Immature natural killer cell (primary cell): Measurements from ENCODE around the gene MYH7B. TPM values are rescaled to one million over a fixed set of nuclear protein-coding genes. Genes with fewer than 3 reads are reported as not detected.
A peak's percentile ranks its signal among the peaks of the same experiment; 100 is the strongest.

Experiments
- DNase-seq, 3 donors: peaks; one replicate each; pipeline ENCODE4 v3.0.0; 2022; ENCODE audit warnings: mixed read lengths in 1 of 3
- H3K27ac Mint-ChIP-seq, 6 donors: one replicate each; pipeline ENCODE4 v1.8.0; 2020; ENCODE audit warnings: mixed read lengths in 6 of 6, mild to moderate bottlenecking in 5 of 6, inconsistent platforms in 4 of 6, moderate library complexity in 3 of 6
- H3K27me3 Mint-ChIP-seq, 3 donors: one replicate each; pipeline ENCODE4 v1.8.0; 2020 to 2021; ENCODE audit warnings: low read depth in 3 of 3, mild to moderate bottlenecking in 3 of 3, mixed read lengths in 3 of 3, moderate library complexity in 3 of 3, inconsistent platforms in 1 of 3
- H3K36me3 Mint-ChIP-seq, 3 donors: one replicate each; pipeline ENCODE4 v1.8.0; 2020; ENCODE audit warnings: mixed read lengths in 3 of 3, inconsistent platforms in 2 of 3, mild to moderate bottlenecking in 2 of 3
- H3K4me1 Mint-ChIP-seq, 2 donors: one replicate each; pipeline ENCODE4 v1.8.0; 2020; ENCODE audit warnings: inconsistent platforms in 2 of 2, mild to moderate bottlenecking in 2 of 2, mixed read lengths in 2 of 2, moderate library complexity in 1 of 2
- H3K4me3 Mint-ChIP-seq, 5 donors: one replicate each; pipeline ENCODE4 v1.8.0; 2020; ENCODE audit warnings: mild to moderate bottlenecking in 5 of 5, mixed read lengths in 5 of 5, inconsistent platforms in 3 of 5, moderate library complexity in 3 of 5
- H3K9me3 Mint-ChIP-seq, 6 donors: one replicate each; pipeline ENCODE4 v1.8.0; 2020; ENCODE audit warnings: mild to moderate bottlenecking in 6 of 6, mixed read lengths in 6 of 6, inconsistent platforms in 4 of 6, moderate library complexity in 3 of 6
- polyA plus RNA-seq, 3 donors: library from polyadenylated mRNA; unstranded; fragments of 300-500 nt; fragmentation: Illumina TruSeq; gene quantifications; one replicate each; pipeline ENCODE4 v1.2.3, GENCODE V29; 2021

MYH7B gene
- polyA plus RNA-seq, 3 donors from 2014 or later: not detected

DNA sequence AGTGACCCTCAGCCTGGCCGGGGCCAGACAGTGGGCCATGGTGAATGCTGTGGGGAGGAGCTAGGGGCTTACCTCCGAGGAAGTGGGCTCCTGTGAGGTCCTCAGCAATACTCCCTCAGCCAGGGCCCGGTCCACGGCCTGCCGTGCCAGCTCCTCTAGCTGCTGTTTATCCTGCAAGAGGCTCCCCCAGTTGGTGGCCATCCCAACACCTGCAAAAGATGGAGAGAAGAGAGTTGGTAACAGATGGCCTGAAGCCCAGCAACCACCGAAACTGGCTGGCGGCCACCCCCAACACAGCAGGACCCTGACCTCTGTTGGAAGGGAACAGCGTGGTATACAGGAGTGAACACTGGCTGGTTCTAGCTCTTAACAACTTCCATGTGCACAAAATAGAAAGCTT is 4.0 kb upstream of the MYH7B start:
- H3K4me1 Mint-ChIP-seq: peaks cover 21 to 25% of the 10 kb centered on the region in 2 donors
- no peaks in the 10 kb centered on the region for H3K9me3 Mint-ChIP-seq
- no peak overlapping the region for H3K4me3 Mint-ChIP-seq
- peaks cover 6 to 11% (median 6%) of the 10 kb centered on the region in 3 donors for H3K27me3 Mint-ChIP-seq
- H3K27ac Mint-ChIP-seq: no peak overlapping the region
- DNase-seq: no peak
- H3K36me3 Mint-ChIP-seq: peaks cover 4 to 14% (median 7%) of the 10 kb centered on the region in 3 donors

DNA sequence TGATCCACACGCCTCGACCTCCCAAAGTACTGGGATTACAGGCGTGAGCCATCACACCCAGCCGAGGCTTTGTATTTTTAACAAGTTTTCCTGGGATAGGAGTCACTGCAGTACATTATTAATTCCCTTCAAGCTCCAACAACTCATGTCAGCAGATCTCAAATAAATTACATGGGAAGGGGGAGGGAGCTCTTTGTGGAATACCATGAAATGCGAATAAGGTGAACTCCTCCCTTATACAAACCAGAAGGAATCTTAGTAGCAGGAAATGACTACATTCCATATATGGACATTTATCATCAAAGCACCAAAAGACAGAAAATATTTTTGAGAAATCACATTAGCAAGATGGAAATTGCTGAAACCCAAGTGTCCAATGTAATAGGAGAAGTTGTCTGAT is 3.0 kb upstream of the MYH7B start:
- Mint-ChIP-seq H3K27me3 (peaks cover 6 to 11% (median 6%) of the 10 kb centered on the region in 3 donors), H3K4me3 (no peak overlapping the region)
- DNase-seq: no peak

DNA sequence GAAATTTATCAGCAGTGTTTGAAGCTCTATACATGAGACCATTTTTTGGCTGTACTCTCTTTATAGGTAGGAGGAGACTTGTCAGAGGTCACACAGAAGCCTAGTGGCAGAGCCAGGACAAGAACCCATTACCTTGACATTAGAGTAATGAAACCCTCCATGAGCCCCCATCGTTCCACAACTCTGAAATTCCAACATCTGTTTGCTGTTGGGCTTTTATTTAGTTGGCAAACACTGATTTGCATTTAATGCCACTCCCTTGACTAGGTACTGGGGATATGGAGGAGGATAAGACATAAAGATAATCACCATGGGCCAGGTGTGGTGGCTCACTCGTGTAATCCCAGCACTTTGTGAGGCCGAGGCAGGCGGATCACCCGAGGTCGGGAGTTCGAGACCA is 1.7 kb upstream of the MYH7B start:
- Mint-ChIP-seq H3K27ac (peak overlapping the region in 1 of 6 donors; percentile 97), H3K4me3 (peak overlapping the region in 3 of 5 donors; percentile 20 to 58 (median 24))
- no peak for DNase-seq

More for the DNA sequence above, 3.0 kb upstream of the MYH7B start:
- no peaks in the 10 kb centered on the region for H3K9me3 Mint-ChIP-seq
- peaks cover 21 to 25% of the 10 kb centered on the region in 2 donors for H3K4me1 Mint-ChIP-seq
- H3K27ac Mint-ChIP-seq: no peak overlapping the region
- H3K36me3 Mint-ChIP-seq: peaks cover 4 to 14% (median 5%) of the 10 kb centered on the region in 3 donors

DNA sequence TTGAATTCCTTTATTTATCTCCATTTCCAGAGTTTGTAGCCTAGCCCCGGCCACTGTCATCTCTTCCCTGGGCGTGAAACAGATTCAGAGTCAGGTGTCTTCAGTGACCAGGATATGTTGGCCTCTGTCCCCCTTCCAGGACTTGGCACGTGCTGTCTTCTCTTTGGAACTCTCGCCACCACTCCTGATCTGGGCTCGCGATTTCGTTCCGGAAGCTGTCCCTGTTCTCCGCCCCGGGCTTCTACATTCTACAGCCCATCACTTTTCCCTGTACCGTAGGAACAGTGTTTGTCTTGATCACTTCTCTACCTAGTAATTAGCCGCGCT is 801 bp upstream of the MYH7B start:
- DNase-seq: no peak
- peak overlapping the region; percentile 94 to 97 (median 96) for H3K27ac Mint-ChIP-seq

More for the DNA sequence above, 1.7 kb upstream of the MYH7B start:
- peaks cover 4 to 13% (median 5%) of the 10 kb centered on the region in 3 donors for H3K36me3 Mint-ChIP-seq
- H3K4me1 Mint-ChIP-seq: peaks cover 21 to 25% of the 10 kb centered on the region in 2 donors
- H3K27me3 Mint-ChIP-seq: peaks cover 6 to 11% (median 6%) of the 10 kb centered on the region in 3 donors
- H3K9me3 Mint-ChIP-seq: no peaks in the 10 kb centered on the region

DNA sequence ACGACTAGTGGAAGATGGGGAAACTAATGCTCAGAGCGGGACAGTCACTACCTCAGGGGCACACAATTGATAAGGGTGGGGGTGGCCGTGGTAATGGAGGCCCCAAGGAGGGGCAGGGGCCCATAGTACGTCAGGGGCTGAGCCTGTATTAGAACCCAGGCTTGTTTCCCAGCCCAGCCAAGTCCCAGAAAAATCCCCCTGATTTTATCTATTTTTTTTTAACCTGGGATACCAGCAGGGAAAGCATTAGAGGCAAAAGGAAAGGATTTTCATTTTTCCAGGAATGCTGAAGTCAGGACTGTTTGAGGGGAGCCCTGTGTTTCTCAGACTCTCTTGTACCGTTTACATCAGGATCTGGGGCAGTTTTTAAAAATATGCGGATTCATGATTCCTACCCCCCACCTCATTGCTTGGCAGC is 382 bp downstream of the MYH7B start:
- Mint-ChIP-seq H3K36me3 (no peaks in the 10 kb centered on the region), H3K27ac (peak overlapping the region; percentile 94 to 97 (median 96)), H3K27me3 (peaks cover 6 to 13% (median 6%) of the 10 kb centered on the region in 3 donors), H3K4me1 (peaks cover 21 to 25% of the 10 kb centered on the region in 2 donors), H3K9me3 (no peaks in the 10 kb centered on the region), H3K4me3 (peak overlapping the region; percentile 90 to 99 (median 96))
- DNase-seq: no peak

More for the DNA sequence above, 801 bp upstream of the MYH7B start:
- Mint-ChIP-seq H3K4me3 (peak overlapping the region; percentile 90 to 99 (median 96)), H3K36me3 (peaks cover 0 to 4% (median 0%) of the 10 kb centered on the region in 3 donors), H3K4me1 (peaks cover 21 to 25% of the 10 kb centered on the region in 2 donors), H3K9me3 (no peaks in the 10 kb centered on the region), H3K27me3 (peaks cover 6 to 11% (median 6%) of the 10 kb centered on the region in 3 donors)

DNA sequence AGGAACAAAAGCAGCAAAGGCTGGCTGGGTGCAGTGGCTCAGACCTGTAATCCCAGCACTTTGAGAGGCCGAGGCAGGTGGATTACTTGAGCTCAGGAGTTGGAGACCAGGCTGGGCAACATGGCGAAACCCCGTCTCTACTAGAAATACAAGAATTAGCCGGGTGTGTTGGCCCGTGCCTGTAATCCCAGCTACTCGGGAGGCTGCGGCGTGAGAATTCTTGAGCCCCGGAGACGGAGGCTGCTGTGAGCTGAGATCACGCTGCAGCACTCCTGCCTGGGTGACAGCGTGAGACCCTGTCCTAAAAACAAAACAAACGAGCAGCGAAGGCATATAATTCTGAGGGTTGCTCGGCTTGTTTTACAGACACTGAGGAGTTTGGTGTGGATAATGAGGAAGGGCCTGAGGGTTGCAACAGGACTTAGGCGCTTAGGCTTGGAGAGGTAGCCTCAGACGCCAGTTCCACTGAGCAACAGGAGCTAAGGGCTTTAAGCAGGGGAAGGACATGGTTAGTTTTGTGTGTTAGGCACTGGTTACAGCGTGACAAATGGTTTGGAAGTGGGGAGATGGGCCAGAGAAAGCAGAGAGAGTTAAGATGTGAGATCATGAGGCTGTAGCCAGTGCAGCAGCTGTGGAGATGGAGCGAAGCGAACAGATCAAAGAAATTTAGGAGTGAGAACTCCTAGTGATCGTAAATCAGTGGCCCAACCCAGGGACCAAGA is 1.2 kb downstream of the MYH7B start:
- Mint-ChIP-seq H3K4me3 (peak overlapping the region in 3 of 5 donors; percentile 24 to 96 (median 90)), H3K27ac (peak overlapping the region in 3 of 6 donors; percentile 94 to 97 (median 96)), H3K36me3 (no peaks in the 10 kb centered on the region), H3K9me3 (no peaks in the 10 kb centered on the region), H3K4me1 (peaks cover 21 to 25% of the 10 kb centered on the region in 2 donors), H3K27me3 (peaks cover 6 to 13% (median 6%) of the 10 kb centered on the region in 3 donors)
- no peak for DNase-seq

DNA sequence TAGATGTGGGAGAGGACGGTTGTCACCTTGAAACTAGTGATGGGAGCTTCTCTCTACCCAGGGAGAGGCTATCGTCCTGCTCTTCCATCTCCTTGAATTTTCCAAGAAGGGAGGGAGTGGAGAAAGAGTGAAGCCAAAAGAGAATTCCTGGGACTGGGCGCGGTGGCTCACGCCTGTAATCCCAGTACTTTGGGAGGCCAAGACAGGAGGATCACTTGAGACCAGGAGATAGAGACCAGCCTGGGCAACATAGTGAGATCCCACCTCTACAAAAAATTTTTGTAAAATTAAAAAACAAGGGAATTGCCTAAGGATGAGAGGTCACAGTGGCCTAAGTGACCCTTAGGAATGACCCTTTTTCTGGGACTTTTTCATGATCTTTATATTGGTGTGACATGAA is 8.8 kb downstream of the MYH7B start:
- no peaks in the 10 kb centered on the region for H3K36me3 Mint-ChIP-seq
- no peaks in the 10 kb centered on the region for H3K9me3 Mint-ChIP-seq
- H3K27ac Mint-ChIP-seq: no peak overlapping the region
- no peak for DNase-seq
- H3K27me3 Mint-ChIP-seq: peaks cover 0 to 3% (median 2%) of the 10 kb centered on the region in 3 donors
- no peak overlapping the region for H3K4me3 Mint-ChIP-seq
- H3K4me1 Mint-ChIP-seq: no peaks in the 10 kb centered on the region

DNA sequence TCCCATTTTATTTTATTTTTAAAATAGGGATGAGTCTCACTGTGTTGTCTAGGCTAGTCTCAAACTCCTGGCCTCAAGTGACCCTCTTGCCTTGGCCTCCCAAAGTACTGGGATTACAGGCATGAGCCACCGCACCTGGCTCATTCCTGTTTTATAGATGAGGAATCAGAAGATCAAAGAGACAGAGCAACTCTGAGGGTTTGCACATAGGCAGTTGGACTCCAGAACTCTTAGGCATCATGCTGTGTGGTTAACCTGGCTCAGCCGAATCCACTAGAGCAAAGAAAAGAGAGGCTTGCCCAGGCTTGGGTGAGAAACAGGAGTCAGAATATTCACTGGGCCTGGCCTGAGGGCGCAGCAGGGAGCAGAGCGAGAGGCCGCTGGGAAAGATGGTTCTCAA is 9.4 kb downstream of the MYH7B start:
- no peaks in the 10 kb centered on the region for H3K36me3 Mint-ChIP-seq
- DNase-seq: no peak

DNA sequence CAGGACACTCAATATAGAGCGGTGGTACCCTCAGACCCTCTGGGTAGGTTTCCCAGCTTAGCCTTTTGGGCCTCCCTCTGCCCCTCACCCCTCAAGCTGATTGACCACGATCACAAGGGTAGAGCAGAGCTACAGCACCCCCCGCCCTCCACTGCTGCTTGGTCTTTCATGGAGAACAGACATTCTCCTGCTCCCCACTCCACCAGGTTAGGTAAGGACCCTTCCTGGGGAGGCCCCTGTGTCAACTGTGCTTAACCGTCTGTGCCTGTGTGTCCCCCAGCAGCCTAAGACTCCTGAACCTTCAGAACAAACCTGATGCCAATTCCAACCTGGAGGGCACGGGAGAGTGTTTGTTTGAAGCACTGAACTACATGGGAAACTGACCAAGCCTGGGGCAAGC is 11.8 kb downstream of the MYH7B start:
- Mint-ChIP-seq H3K9me3 (no peaks in the 10 kb centered on the region), H3K27me3 (peaks cover 0 to 2% (median 1%) of the 10 kb centered on the region in 3 donors), H3K4me1 (no peaks in the 10 kb centered on the region), H3K4me3 (no peak overlapping the region), H3K27ac (no peak overlapping the region), H3K36me3 (no peaks in the 10 kb centered on the region)
- no peak for DNase-seq

More for the DNA sequence above, 9.4 kb downstream of the MYH7B start:
- Mint-ChIP-seq H3K27me3 (peaks cover 0 to 3% (median 2%) of the 10 kb centered on the region in 3 donors), H3K9me3 (no peaks in the 10 kb centered on the region), H3K4me3 (no peak overlapping the region), H3K4me1 (no peaks in the 10 kb centered on the region), H3K27ac (no peak overlapping the region)

DNA sequence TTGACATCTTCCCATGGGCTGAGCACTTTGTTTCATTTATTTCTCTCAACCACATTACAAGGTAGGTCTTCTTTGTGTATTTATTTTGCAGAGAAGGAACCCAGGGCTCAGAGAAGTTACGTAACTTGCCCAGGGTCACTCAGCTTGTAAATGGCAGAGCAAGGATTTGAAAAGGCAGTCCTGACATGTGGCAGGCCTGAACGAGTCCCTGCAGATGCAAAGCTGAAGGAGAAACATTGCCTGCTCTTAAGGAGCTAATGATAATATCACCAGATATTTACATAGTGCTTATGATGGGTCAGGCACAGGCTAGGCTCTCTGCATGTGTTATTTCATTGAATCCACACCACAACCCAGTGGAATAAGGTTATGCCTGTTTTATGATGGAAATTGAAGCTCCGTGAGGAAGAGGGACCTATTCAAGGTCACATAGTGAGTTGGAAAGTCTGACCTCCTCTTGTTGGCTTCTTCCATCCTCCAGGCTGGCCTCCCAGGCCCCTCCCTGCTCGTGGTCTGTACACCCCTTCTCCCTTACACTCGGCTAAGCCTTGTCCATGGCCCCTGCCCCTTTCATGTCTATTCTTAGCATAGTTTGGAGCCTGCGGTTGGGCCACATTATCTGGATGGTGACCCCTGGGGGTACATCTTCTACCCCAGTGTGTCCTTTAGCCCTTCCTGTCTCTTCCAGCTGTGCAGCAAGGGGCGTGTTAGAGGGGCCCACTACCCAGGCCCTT is 12.5 kb downstream of the MYH7B start:
- Mint-ChIP-seq H3K36me3 (no peaks in the 10 kb centered on the region), H3K27me3 (peaks cover 0 to 2% (median 1%) of the 10 kb centered on the region in 3 donors), H3K9me3 (no peaks in the 10 kb centered on the region), H3K4me3 (no peak overlapping the region), H3K27ac (no peak overlapping the region), H3K4me1 (no peaks in the 10 kb centered on the region)
- no peak for DNase-seq

DNA sequence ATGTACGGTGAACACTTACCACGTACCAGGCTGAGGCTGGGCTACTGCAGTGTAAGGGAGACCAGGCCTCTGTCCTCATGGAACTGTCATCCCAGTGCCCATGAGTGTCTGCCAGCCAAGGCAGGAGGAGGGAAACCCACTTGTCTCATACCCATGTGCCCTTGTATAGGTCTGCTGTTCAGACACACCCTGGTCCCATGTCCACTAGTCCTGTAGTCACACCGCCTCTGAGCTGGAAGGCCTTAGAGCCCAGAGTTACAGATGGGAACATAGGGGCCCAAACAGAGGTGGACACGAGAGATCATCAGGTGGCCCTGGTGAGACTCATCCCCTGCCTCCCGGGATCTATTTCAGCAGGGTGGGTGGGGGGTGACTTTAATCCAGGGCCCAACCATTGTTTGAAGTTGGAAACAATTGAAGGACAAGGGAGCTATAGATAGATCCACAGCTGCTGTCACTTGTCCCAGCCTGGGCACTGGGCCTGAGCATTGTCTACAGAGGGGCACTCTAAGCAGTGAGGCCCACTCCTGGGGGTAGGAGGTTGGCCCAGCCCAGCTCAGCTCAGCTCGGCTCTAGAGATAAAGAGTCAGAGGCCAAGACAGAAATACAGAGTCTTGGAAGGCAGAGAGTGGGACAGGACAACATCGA is 14.6 kb downstream of the MYH7B start:
- DNase-seq: no peak
- no peak overlapping the region for H3K4me3 Mint-ChIP-seq
- H3K27me3 Mint-ChIP-seq: peaks cover 0 to 1% (median 0%) of the 10 kb centered on the region in 3 donors
- no peaks in the 10 kb centered on the region for H3K9me3 Mint-ChIP-seq
- no peak overlapping the region for H3K27ac Mint-ChIP-seq
- no peaks in the 10 kb centered on the region for H3K4me1 Mint-ChIP-seq
- no peaks in the 10 kb centered on the region for H3K36me3 Mint-ChIP-seq

DNA sequence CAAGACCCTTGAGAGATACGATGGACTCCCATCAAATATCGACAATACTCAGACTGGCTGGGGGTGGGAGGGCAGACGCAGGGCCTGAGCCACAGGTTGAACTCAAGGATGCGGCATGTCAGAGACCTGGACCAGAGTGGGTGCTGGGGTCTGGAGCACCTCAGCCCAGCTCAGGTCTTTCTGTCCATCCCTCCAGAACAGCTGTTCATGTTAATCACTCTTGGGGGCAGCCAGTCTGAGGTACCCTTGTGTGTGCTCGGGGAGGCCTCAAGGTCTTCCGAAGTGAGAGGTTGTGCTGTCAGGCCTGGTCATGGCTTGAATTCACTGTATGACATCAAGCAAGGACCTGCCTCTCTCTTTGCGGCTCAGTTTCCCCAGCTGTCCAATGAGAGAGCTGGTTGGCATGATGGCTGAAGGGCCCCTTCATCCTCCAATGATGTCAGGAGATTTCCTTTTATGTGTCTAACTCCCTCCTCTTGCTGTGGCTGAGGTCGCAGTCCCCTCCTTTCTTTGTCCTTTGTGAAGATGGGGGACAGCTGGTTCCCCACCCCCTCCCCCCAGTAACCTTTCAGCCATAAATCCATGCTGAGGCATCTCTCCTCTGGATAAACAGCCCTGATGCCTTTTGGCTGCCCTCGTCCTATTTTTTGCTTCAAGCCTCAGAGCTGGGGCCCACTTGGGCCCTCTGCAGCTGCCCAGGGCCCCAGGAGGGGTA is 15.3 kb downstream of the MYH7B start:
- H3K9me3 Mint-ChIP-seq: no peaks in the 10 kb centered on the region
- no peak for DNase-seq
- H3K4me3 Mint-ChIP-seq: no peak overlapping the region
- no peaks in the 10 kb centered on the region for H3K4me1 Mint-ChIP-seq
- H3K27ac Mint-ChIP-seq: no peak overlapping the region
- H3K27me3 Mint-ChIP-seq: no peaks in the 10 kb centered on the region
- H3K36me3 Mint-ChIP-seq: no peaks in the 10 kb centered on the region

DNA sequence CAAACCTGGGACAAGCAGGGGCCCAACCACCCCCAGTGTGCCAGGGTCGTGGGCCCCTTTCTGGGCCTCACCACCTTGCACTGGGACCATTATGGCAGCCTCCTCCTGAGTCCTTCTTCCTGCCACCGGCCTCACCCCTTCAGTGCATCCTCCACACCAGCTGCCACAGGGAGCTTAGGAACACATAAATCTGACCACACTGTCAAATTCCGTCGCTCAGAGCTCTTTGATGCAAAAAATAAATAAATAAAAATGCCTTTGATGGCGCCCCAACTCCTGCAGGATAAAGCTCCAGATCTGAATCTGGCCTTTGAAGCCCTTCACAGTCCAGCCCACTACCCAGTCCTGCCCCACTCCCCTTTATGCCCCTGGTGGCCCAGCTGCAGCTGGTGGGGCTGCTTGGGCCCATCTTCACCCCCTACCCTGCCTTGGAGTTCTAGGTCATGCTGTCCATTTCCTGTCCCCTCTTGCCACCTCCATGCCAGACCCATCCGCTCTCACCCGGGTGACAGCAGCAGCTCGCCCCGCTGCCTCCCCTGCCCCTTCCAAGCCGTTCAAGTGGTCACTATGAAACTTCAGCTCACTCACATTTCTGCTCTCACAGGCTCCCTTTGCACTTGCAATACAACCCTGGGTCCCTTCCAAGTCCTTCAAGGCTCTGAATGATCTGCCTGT is 16.0 kb downstream of the MYH7B start:
- Mint-ChIP-seq H3K4me1 (no peaks in the 10 kb centered on the region), H3K9me3 (no peaks in the 10 kb centered on the region), H3K36me3 (no peaks in the 10 kb centered on the region), H3K4me3 (no peak overlapping the region), H3K27me3 (peaks cover 0 to 4% (median 0%) of the 10 kb centered on the region in 3 donors), H3K27ac (no peak overlapping the region)
- no peak for DNase-seq
